Activated CD8-positive, alpha-beta T cell treated with anti-CD3 and anti-CD28 coated beads for 36 hours (primary cell): ENCODE data around the gene POU2F3. TPM values are rescaled to one million over a fixed set of nuclear protein-coding genes. Genes with fewer than 3 reads are reported as not detected.

ENCODE experiments used
- ATAC-seq: fragments of 200-7000 bp; cut with Tn5 transposase; one replicate; pipeline ENCODE4 v1.10.0; 2021; ENCODE audit warnings: mild to moderate bottlenecking, moderate library complexity
- CTCF ChIA-PET: fragments of 350-600 bp; sonication (Branson Sonifier 250); formaldehyde crosslinking; loops from one replicate; lab custom pipeline; 2021; ENCODE audit warnings: antibody characterized with exemption; lab: Charles Lee
- POLR2A ChIA-PET: fragments of 350-600 bp; sonication (Branson Sonifier 250); formaldehyde crosslinking; loops from one replicate; lab custom pipeline; 2021; ENCODE audit warnings: antibody characterized with exemption; lab: Charles Lee
- DNase-seq: peaks from one replicate; pipeline ENCODE4 v3.0.0-alpha.2; 2020
- H3K27ac Mint-ChIP-seq: one replicate; pipeline ENCODE4 v1.8.0; 2021; ENCODE audit warnings: mild to moderate bottlenecking, mixed read lengths
- H3K27me3 Mint-ChIP-seq: one replicate; pipeline ENCODE4 v1.8.0; 2021; ENCODE audit warnings: mixed read lengths
- H3K36me3 Mint-ChIP-seq: one replicate; pipeline ENCODE4 v1.8.0; 2021; ENCODE audit warnings: low read depth, mixed read lengths
- H3K4me1 Mint-ChIP-seq: one replicate; pipeline ENCODE4 v1.8.0; 2021; ENCODE audit warnings: low read depth, mixed read lengths
- H3K4me3 Mint-ChIP-seq: one replicate; pipeline ENCODE4 v1.8.0; 2021; ENCODE audit warnings: mild to moderate bottlenecking, moderate library complexity, mixed read lengths
- H3K9me3 Mint-ChIP-seq: one replicate; pipeline ENCODE4 v1.8.0; 2021; ENCODE audit warnings: mixed read lengths
- CTCF ChIP-seq: fragments of 200-600 bp; IDR thresholded peaks from one replicate; pipeline ENCODE4 v1.8.0; 2022; ENCODE audit warnings: antibody characterized with exemption, mild to moderate bottlenecking
- intact Hi-C: fragments of 100-400 bp; cut with micrococcal nuclease; formaldehyde crosslinking; loops from one replicate; pipeline ENCODE4 v1.10.0; 2022
- total RNA-seq, 2 experiments: library from RNA; stranded (reverse); gene quantifications; one replicate each; pipeline ENCODE4 v1.2.3, GENCODE V29; 2021

POU2F3 gene
- total RNA-seq, 2 experiments from 2014 or later, result not detected

DNA sequence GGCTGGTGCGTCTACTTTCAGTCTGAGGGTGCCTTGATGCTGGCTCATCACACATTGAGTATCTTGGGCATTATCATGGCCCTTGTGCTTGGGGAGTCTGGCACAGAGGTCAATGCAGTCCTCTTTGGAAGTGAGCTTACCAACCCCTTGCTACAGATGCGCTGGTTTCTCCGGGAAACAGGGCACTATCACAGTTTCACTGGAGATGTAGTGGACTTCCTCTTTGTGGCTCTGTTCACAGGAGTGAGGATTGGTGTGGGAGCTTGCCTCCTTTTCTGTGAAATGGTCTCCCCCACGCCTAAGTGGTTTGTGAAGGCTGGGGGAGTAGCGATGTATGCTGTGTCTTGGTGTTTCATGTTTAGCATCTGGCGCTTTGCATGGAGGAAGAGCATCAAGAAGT, 90.1 kb downstream of the POU2F3 start:
- intact Hi-C loops, result loop anchor here (5.0 to 10.0 kb wide), 3 partner anchors 105 to 237 kb away; no protein-coding TSS in a partner anchor
- H3K4me1 Mint-ChIP-seq, result peaks cover 20% of the 10 kb centered on the region
- ChIA-PET POLR2A (no interaction called here), CTCF (no interaction called here)
- H3K4me3 Mint-ChIP-seq, result no peak overlapping the region
- TF ChIP-seq CTCF, result no peak
- H3K27ac Mint-ChIP-seq, result no peak overlapping the region
- no peaks in the 10 kb centered on the region for H3K9me3 Mint-ChIP-seq
- ATAC-seq (no peak), DNase-seq (no peak)
- no peaks in the 10 kb centered on the region for H3K36me3 Mint-ChIP-seq
- H3K27me3 Mint-ChIP-seq, result peaks cover 42% of the 10 kb centered on the region

GRCh38 chr11:120331301-120331996, 91.5 kb downstream of the POU2F3 start:
- intact Hi-C loops, result loop anchor here (5.0 to 10.0 kb wide), 3 partner anchors 103 to 236 kb away; no protein-coding TSS in a partner anchor
- Mint-ChIP-seq H3K27me3 (peaks cover 33% of the 10 kb centered on the region), H3K27ac (no peak overlapping the region), H3K36me3 (no peaks in the 10 kb centered on the region), H3K4me1 (peaks cover 14% of the 10 kb centered on the region), H3K4me3 (no peak overlapping the region), H3K9me3 (no peaks in the 10 kb centered on the region)
- no peak for ATAC-seq
- no peak for DNase-seq
- CTCF ChIA-PET, result interaction anchor here (0.9 kb wide), 1 partner anchor 354 kb away, joined by 3 read pairs; no protein-coding TSS in a partner anchor
- TF ChIP-seq CTCF, result no peak
- POLR2A ChIA-PET, result no interaction called here

- H3K9me3 Mint-ChIP-seq, result no peaks in the 10 kb centered on the region
- H3K36me3 Mint-ChIP-seq, result peaks cover 2% of the 10 kb centered on the region
- H3K27me3 Mint-ChIP-seq, result peaks cover 33% of the 10 kb centered on the region
- no peak overlapping the region for H3K27ac Mint-ChIP-seq
- ATAC-seq (no peak), DNase-seq (no peak)
- ChIA-PET POLR2A (no interaction called here), CTCF (interaction anchor here (0.9 kb wide), 1 partner anchor 15 kb away, joined by 3 read pairs; no protein-coding TSS in a partner anchor)
- peaks cover 17% of the 10 kb centered on the region for H3K4me1 Mint-ChIP-seq
- intact Hi-C loops, result loop anchor here (5.0 to 10.0 kb wide), 3 partner anchors 102 to 234 kb away; no protein-coding TSS in a partner anchor
- no peak overlapping the region for H3K4me3 Mint-ChIP-seq
- TF ChIP-seq CTCF, result no peak
Observed at GRCh38 chr11:120332822-120333716, 93.1 kb downstream of the POU2F3 start.

- CTCF ChIA-PET, result interaction anchor here (0.9 to 2.9 kb wide), 8 partner anchors 8 to 647 kb away, joined by 3 to 19 read pairs (median 8); partner anchors contain the start of gene TLCD5
- Mint-ChIP-seq H3K36me3 (peaks cover 2% of the 10 kb centered on the region), H3K27me3 (peaks cover 36% of the 10 kb centered on the region), H3K27ac (no peak overlapping the region), H3K4me1 (peaks cover 20% of the 10 kb centered on the region), H3K4me3 (no peak overlapping the region), H3K9me3 (no peaks in the 10 kb centered on the region)
- DNase-seq, result no peak
- intact Hi-C loops, result loop anchor here (5.0 to 10.0 kb wide), 3 partner anchors 101 to 234 kb away; no protein-coding TSS in a partner anchor
- no peak for TF ChIP-seq CTCF
- POLR2A ChIA-PET, result no interaction called here
- ATAC-seq, result no peak
Observed at GRCh38 chr11:120333801-120334200, 93.9 kb downstream of the POU2F3 start.
